K562 (cell line): Measurements from ENCODE around the gene LAG3. TPM values are rescaled to one million over a fixed set of nuclear protein-coding genes. Genes with fewer than 3 reads are reported as not detected.

Experiments
- ATAC-seq: fragments of 200-7000 bp; cut with Tn5 transposase; 3 replicates; pipeline ENCODE4 v1.9.1; 2020; ENCODE audit warnings: moderate library complexity
- BruUV-seq: library from RNA; stranded (reverse); fragments of 400-500 nt; replicated peaks from 2 replicates; lab custom pipeline; 2021; lab: Mats Ljungman, UMichigan
- CTCF ChIA-PET: fragments of 300-600 bp; formaldehyde crosslinking; extraction: SDS; loops from one replicate; lab custom pipeline; 2021; ENCODE audit warnings: low intra/inter-chr PET ratio; lab: Yijun Ruan, JAX
- POLR2A ChIA-PET: fragments of 300-600, 350-650 bp; sonication (Branson Sonifier 250); formaldehyde crosslinking; extraction: SDS; loops from one replicate; lab custom pipeline; 2021; ENCODE audit warnings: antibody characterized with exemption, inconsistent platforms; lab: Yijun Ruan, JAX
- DNase-seq, 4 experiments: peaks; one replicate each; pipeline versions ENCODE4 v3.0.0 to v3.0.0-alpha.2; 2011 to 2018; ENCODE audit warnings: low spot score in 3 of 4, mixed read lengths in 3 of 4; ENCODE audit errors: extremely low read depth in 1 of 4
- FAIRE-seq: peaks from 2 replicates; lab custom pipeline; 2011; peaks lifted over from hg19 to GRCh38; lab: Jason Lieb, UNC
- H2AFZ ChIP-seq: 2 replicates; pipeline ENCODE4 v1.6.0; 2011; ENCODE audit warnings: low read depth, low read length, control low read depth, inconsistent platforms
- H3K27ac ChIP-seq: fragments of 200-600 bp; 3 replicates; pipeline ENCODE4 v1.8.0; 2011; ENCODE audit warnings: low read depth, mild to moderate bottlenecking, control low read depth, inconsistent platforms, low read length, moderate library complexity, mixed read lengths; ENCODE audit errors: extremely low read depth
- H3K27me3 ChIP-seq, 2 experiments: fragments of 300-600 bp in 1 of 2; 2 replicates in 1 of 2; 3 replicates in 1 of 2; pipeline versions ENCODE4 v1.6.0 to v1.8.0; 2011; ENCODE audit warnings: inconsistent platforms in 2 of 2, low read length in 2 of 2, mild to moderate bottlenecking in 1 of 2, mixed read lengths in 1 of 2, moderate library complexity in 1 of 2; ENCODE audit not compliant: control insufficient read depth in 2 of 2, insufficient read depth in 2 of 2
- H3K36me3 ChIP-seq: fragments of 300-600 bp; 3 replicates; pipeline ENCODE4 v1.8.0; 2011; ENCODE audit warnings: mild to moderate bottlenecking, low read length, inconsistent platforms; ENCODE audit not compliant: control insufficient read depth, insufficient read depth
- H3K4me1 ChIP-seq, 2 experiments: fragments of 200-600 bp in 1 of 2; replicated peaks in 1 of 2; 2 replicates in 1 of 2; 3 replicates in 1 of 2; pipeline versions ENCODE4 v1.5.1 to v1.8.0; 2011; ENCODE audit warnings: inconsistent platforms in 2 of 2, low read length in 2 of 2, mild to moderate bottlenecking in 1 of 2, mixed read lengths in 1 of 2, moderate library complexity in 1 of 2; ENCODE audit not compliant: control insufficient read depth in 2 of 2, insufficient read depth in 2 of 2
- H3K4me2 ChIP-seq: 2 replicates; pipeline ENCODE4 v1.6.1; 2011; ENCODE audit warnings: low read length, control low read depth, inconsistent platforms, mixed read lengths; ENCODE audit not compliant: insufficient read depth
- H3K4me3 ChIP-seq: fragments of 200-600 bp; sonication (generic), shearing (Covaris generic); 2 replicates; pipeline ENCODE4 v1.5.1; 2016; ENCODE audit warnings: control low read depth, inconsistent platforms
- H3K79me2 ChIP-seq: fragments of 200-600 bp; 3 replicates; pipeline ENCODE4 v1.8.0; 2011; ENCODE audit warnings: low read length, inconsistent platforms; ENCODE audit not compliant: control insufficient read depth, insufficient read depth
- H3K9ac ChIP-seq, 2 experiments: 2 replicates each; pipeline versions ENCODE4 v1.6.0 to v1.6.1; 2011; ENCODE audit warnings: low read depth in 2 of 2, low read length in 2 of 2, control low read depth in 1 of 2, inconsistent platforms in 1 of 2, mild to moderate bottlenecking in 1 of 2, mixed read lengths in 1 of 2; ENCODE audit not compliant: insufficient read depth in 1 of 2
- H3K9me1 ChIP-seq: one replicate; pipeline ENCODE4 v1.6.0; 2011; ENCODE audit warnings: inconsistent platforms, mild to moderate bottlenecking, low read length, moderate library complexity; ENCODE audit not compliant: control insufficient read depth, insufficient read depth
- H3K9me3 ChIP-seq: replicated peaks from 2 replicates; pipeline ENCODE4 v1.5.1; 2011; ENCODE audit warnings: low read depth, low read length, inconsistent platforms; ENCODE audit not compliant: control insufficient read depth, insufficient read depth
- H4K20me1 ChIP-seq: replicated peaks from 2 replicates; pipeline ENCODE4 v1.6.1; 2011; ENCODE audit warnings: low read length, inconsistent platforms, mixed read lengths; ENCODE audit not compliant: control insufficient read depth, insufficient read depth
- POLR2G ChIP-seq: fragments of 200-400 bp; formaldehyde crosslinking; IDR thresholded peaks from 2 replicates; pipeline ENCODE4 v1.6.1; 2017; ENCODE audit warnings: low read depth, mild to moderate bottlenecking, antibody characterized with exemption, low read length, moderate library complexity
- SMC3 ChIP-seq: conservative IDR thresholded peaks from 2 replicates; pipeline ENCODE4 v1.6.1; 2011; ENCODE audit warnings: low read depth, low read length, improper control_type of control experiment; ENCODE audit not compliant: insufficient read depth
- SOX6 ChIP-seq: fragments of 450-650 bp; IDR thresholded peaks from 2 replicates; pipeline ENCODE4 v1.6.1; 2014; ENCODE audit warnings: mild to moderate bottlenecking
- ZBTB7A ChIP-seq: IDR thresholded peaks from 2 replicates; pipeline ENCODE4 v1.6.1; 2011; ENCODE audit warnings: low read depth, mild to moderate bottlenecking, low read length, moderate library complexity, borderline replicate concordance; ENCODE audit not compliant: control insufficient read depth
- WGBS: fragments of 100-300 bp; shearing (Covaris generic); methylation state at CpG from one replicate; pipeline ENCODE4 v1.1.6; 2016; ENCODE audit warnings: low coverage, mixed read lengths; ENCODE audit not compliant: insufficient coverage; ENCODE audit errors: missing lambda C conversion rate; 5-methylcytosine and 5-hydroxymethylcytosine counted together
- in situ Hi-C: fragments of 300-500 bp; cut with MboI; formaldehyde crosslinking; loops from 4 replicates; pipeline ENCODE4 v1.15.0; 2018; ENCODE audit warnings: inconsistent platforms, mixed read lengths
- intact Hi-C: fragments of 100-400 bp; cut with micrococcal nuclease; formaldehyde crosslinking; loops from 2 replicates; pipeline ENCODE4 v1.14.2; 2022
- polyA plus RNA-seq, 8 experiments: library from polyadenylated mRNA; depleted of rRNA in 4 of 8; stranded (reverse) in 5 of 8; unstranded in 3 of 8; fragments of >200 nt; fragmentation: Nextera tagmentation in 2 of 8; fragmentation: Illumina TruSeq in 1 of 8; extraction: Ambion mirVana in 2 of 8; extraction: Trizol in 1 of 8; gene quantifications; 2 replicates each; pipeline versions ENCODE4 v1.2.1 to v1.2.3, GENCODE V29; 2011 to 2014; ENCODE audit warnings: inconsistent platforms in 1 of 8, missing spikeins in 1 of 8
- total RNA-seq, 7 experiments: library from RNA; depleted of rRNA in 6 of 7; stranded (reverse); fragments of >200 nt in 6 of 7; fragmentation: Illumina TruSeq in 2 of 7; extraction: Trizol in 2 of 7; gene quantifications; 2 replicates each; pipeline versions ENCODE4 v1.2.1 to v1.2.3, GENCODE V29; 2011 to 2021; ENCODE audit warnings: low replicate concordance in 1 of 7
- TF ChIP-seq, protein P1 (sequence below), 2 experiments: fragments of 150-350 bp in 1 of 2; IDR thresholded peaks; 2 replicates each; pipeline ENCODE4 v1.6.1; 2012 to 2016; ENCODE audit warnings: low read depth in 2 of 2, low read length in 2 of 2, mild to moderate bottlenecking in 1 of 2, moderate library complexity in 1 of 2
- TF ChIP-seq, protein P2 (sequence below): fragments of 450-650 bp; IDR thresholded peaks from 2 replicates; pipeline ENCODE4 v1.7.1; 2018; ENCODE audit warnings: mild to moderate bottlenecking, low read depth; ENCODE audit not compliant: partially characterized antibody

The LAG3 gene
- total and polyA plus RNA-seq, 9 of the 15 experiments (the other 6 are each of a cell fraction or from before 2014, with no cell fraction given): 0.07 to 0.66 (median 0.09) TPM; not detected in 1

DNA sequence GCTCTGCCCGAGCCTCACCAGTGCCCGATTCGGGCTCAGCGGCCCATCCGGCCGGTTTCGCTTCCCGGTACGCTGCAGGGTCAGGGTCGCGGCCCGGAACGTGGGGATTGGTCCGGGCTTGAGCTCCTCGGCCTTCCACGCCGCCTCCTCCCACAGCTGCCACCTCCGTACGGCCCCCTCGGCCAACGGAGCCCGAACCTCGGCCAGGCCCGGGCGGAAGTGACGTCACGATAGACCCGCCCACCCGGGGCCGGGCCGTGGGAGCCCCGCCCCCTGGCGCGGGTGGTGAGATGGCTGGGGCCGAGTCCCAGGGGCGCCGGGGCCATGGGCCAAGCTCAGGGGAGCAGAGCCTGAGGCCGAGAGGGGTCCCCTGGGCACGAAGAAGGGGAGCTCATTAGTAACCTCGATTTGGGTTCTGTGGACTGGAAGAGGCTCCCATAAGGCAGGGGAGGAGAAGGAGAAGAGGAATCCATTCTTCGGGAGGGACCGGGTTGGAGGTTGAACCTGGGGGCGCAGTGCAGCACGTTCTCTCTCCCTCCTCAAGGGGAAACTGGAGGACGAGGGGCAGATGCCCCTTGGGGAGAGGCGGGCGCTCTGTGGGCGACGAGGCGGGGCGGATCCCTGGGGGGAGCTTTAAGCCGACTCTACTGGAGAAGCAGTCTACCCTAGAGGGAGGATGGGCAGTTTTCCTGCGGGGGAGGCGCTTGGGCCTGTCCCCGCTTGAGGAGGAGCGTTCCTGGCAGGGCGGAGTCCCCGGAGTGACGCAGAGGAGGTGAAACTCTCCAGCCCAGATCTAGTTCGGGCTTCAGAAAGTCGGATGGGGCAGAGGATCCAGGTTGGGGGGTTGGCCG, 19.2 kb upstream of the LAG3 start, which contains the start of gene MLF2 (continued):
- TF ChIP-seq, protein P1, sequence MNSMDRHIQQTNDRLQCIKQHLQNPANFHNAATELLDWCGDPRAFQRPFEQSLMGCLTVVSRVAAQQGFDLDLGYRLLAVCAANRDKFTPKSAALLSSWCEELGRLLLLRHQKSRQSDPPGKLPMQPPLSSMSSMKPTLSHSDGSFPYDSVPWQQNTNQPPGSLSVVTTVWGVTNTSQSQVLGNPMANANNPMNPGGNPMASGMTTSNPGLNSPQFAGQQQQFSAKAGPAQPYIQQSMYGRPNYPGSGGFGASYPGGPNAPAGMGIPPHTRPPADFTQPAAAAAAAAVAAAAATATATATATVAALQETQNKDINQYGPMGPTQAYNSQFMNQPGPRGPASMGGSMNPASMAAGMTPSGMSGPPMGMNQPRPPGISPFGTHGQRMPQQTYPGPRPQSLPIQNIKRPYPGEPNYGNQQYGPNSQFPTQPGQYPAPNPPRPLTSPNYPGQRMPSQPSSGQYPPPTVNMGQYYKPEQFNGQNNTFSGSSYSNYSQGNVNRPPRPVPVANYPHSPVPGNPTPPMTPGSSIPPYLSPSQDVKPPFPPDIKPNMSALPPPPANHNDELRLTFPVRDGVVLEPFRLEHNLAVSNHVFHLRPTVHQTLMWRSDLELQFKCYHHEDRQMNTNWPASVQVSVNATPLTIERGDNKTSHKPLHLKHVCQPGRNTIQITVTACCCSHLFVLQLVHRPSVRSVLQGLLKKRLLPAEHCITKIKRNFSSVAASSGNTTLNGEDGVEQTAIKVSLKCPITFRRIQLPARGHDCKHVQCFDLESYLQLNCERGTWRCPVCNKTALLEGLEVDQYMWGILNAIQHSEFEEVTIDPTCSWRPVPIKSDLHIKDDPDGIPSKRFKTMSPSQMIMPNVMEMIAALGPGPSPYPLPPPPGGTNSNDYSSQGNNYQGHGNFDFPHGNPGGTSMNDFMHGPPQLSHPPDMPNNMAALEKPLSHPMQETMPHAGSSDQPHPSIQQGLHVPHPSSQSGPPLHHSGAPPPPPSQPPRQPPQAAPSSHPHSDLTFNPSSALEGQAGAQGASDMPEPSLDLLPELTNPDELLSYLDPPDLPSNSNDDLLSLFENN (IDR thresholded peaks at IDR 0.05; ENCODE audit: low read depth in 2 of 2, low read length in 2 of 2): 0 out of 4 replicates have a peak, but pooled peaks of 1 of the 2 experiments have one; percentile 15

DNA sequence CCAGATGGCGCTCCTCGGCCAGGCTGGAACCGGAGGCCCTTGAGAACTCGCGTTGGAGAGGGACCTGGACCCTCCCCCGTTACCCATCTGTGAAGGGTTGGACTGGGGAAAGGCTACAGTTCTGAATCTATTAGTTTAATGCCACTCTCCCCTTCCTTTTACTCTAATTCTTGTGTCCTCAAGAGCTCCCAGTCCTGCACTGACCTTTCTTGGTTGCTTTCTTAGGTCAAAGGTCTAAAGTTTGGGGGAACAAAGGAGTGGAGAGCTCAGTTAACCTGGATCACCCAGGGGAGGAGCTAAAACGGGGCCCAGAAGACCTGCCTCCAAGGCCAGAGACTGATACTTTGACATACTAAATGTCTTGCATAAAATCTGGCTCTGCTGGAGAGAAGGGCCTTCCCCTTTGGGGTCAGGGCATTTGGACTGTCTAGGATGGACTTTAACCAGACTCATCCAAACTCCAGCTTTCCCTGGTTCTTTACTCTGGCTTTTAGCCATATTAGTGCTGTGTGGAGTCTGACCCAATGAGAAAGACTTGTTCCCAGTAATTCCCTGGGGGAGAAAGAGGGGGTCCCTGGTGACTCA, 18.5 kb upstream of the LAG3 start:
- H3K9me1 ChIP-seq: peaks cover 3% of the 10 kb centered on the region
- H3K9ac ChIP-seq: peak overlapping the region in 1 of 2 experiments; percentile 23; a peak in 3 of 4 replicates
- peaks cover 5% of the 10 kb centered on the region; the same call in 1 of the 2 replicates for H4K20me1 ChIP-seq
- ChIA-PET CTCF (interaction anchor here (0.8 to 2.1 kb wide), 5 partner anchors 25 to 82 kb away, joined by 3 to 24 read pairs (median 6); no protein-coding TSS in a partner anchor), POLR2A (interaction anchor here (0.7 to 2.4 kb wide), 9 partner anchors 10 to 119 kb away, joined by 3 to 10 read pairs (median 5); partner anchors contain the start of genes GPR162 and ZNF384)
- WGBS: 0% methylated on average over 6 of the region's 7 CpGs
- peaks cover 31% of the 10 kb centered on the region for H3K79me2 ChIP-seq
- H3K27ac ChIP-seq: peak overlapping the region; percentile 99; the same call in 2 of the 3 replicates
- intact Hi-C loops: loop anchor here (1.0 kb wide), 3 partner anchors 14 to 71 kb away; no protein-coding TSS in a partner anchor
- peaks cover 32% of the 10 kb centered on the region; the same call in 2 of the 3 replicates for H3K36me3 ChIP-seq
- peaks cover 18 to 29% of the 10 kb centered on the region in 2 experiments for H3K4me1 ChIP-seq
- ATAC-seq: no peak; the same call in 2 of the 3 replicates
- H3K9me3 ChIP-seq: no peaks in the 10 kb centered on the region
- peak overlapping the region; percentile 61 for H3K4me2 ChIP-seq
- H3K27me3 ChIP-seq: no peaks in the 10 kb centered on the region
- peak overlapping the region; percentile 99; the same call in 1 of the 2 replicates for H3K4me3 ChIP-seq
- peak in 1 of 4 experiments; percentile 44 for DNase-seq
- no peak for FAIRE-seq
- in situ Hi-C loops: no loop called here
- no TSS peak for BruUV-seq
- H2AFZ ChIP-seq: peak overlapping the region; percentile 83
- TF ChIP-seq, protein P2, sequence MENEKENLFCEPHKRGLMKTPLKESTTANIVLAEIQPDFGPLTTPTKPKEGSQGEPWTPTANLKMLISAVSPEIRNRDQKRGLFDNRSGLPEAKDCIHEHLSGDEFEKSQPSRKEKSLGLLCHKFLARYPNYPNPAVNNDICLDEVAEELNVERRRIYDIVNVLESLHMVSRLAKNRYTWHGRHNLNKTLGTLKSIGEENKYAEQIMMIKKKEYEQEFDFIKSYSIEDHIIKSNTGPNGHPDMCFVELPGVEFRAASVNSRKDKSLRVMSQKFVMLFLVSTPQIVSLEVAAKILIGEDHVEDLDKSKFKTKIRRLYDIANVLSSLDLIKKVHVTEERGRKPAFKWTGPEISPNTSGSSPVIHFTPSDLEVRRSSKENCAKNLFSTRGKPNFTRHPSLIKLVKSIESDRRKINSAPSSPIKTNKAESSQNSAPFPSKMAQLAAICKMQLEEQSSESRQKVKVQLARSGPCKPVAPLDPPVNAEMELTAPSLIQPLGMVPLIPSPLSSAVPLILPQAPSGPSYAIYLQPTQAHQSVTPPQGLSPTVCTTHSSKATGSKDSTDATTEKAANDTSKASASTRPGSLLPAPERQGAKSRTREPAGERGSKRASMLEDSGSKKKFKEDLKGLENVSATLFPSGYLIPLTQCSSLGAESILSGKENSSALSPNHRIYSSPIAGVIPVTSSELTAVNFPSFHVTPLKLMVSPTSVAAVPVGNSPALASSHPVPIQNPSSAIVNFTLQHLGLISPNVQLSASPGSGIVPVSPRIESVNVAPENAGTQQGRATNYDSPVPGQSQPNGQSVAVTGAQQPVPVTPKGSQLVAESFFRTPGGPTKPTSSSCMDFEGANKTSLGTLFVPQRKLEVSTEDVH: peak; percentile 0
- TF ChIP-seq POLR2G (no peak), ZBTB7A (peak; percentile 39; the same call in 1 of the 2 replicates), SMC3 (peak; percentile 94), SOX6 (no peak)
